HL-60 (cell line): Measurements from ENCODE around the gene GLT1D1.

Experiments
- DNase-seq, 2 experiments: peaks; one replicate each; pipeline ENCODE4 v3.0.0-alpha.2; 2010 to 2020; ENCODE audit warnings: low read depth in 1 of 2, low spot score in 1 of 2
- H3K27ac ChIP-seq: fragments of 250-450 bp; sonication (Bioruptor Pico); replicated peaks from 2 replicates; pipeline ENCODE4 v1.5.1; 2020; ENCODE audit warnings: mild to moderate bottlenecking, moderate library complexity
- H3K27me3 ChIP-seq: fragments of 250-450 bp; sonication (Bioruptor Pico); 2 replicates; pipeline ENCODE4 v1.5.1; 2021; ENCODE audit warnings: mild to moderate bottlenecking, moderate library complexity; ENCODE audit not compliant: insufficient read depth, poor library complexity, severe bottlenecking
- H3K4me3 ChIP-seq: replicated peaks from 2 replicates; pipeline ENCODE4 v1.5.1; 2011; ENCODE audit warnings: mild to moderate bottlenecking, control low read depth, low read length; ENCODE audit not compliant: insufficient read depth
- CTCF ChIP-seq: IDR thresholded peaks from one replicate; pipeline ENCODE4 v1.5.1; 2011; ENCODE audit warnings: low read length, control low read depth, inconsistent platforms; ENCODE audit not compliant: insufficient read depth
- GABPA ChIP-seq: IDR thresholded peaks from 2 replicates; pipeline ENCODE4 v1.6.1; 2012; ENCODE audit warnings: low read depth
- POLR2AphosphoS5 ChIP-seq: IDR thresholded peaks from 2 replicates; pipeline ENCODE4 v1.6.1; 2012; ENCODE audit warnings: low read depth
- SPI1 ChIP-seq: IDR thresholded peaks from 2 replicates; pipeline ENCODE4 v1.6.1; 2012; ENCODE audit warnings: low read depth, mild to moderate bottlenecking, borderline replicate concordance
- TF ChIP-seq, protein P1 (sequence below): IDR thresholded peaks from 2 replicates; pipeline ENCODE4 v1.6.1; 2012; ENCODE audit warnings: low read depth; ENCODE audit not compliant: insufficient replicate concordance

GLT1D1 gene

GRCh38 chr12:128810182-128811127 is 42.8 kb upstream of the GLT1D1 start:
- Histone ChIP-seq H3K27ac (no peak overlapping the region), H3K27me3 (no peaks in the 10 kb centered on the region), H3K4me3 (no peak overlapping the region)
- DNase-seq = no peak
- TF ChIP-seq, protein P1, sequence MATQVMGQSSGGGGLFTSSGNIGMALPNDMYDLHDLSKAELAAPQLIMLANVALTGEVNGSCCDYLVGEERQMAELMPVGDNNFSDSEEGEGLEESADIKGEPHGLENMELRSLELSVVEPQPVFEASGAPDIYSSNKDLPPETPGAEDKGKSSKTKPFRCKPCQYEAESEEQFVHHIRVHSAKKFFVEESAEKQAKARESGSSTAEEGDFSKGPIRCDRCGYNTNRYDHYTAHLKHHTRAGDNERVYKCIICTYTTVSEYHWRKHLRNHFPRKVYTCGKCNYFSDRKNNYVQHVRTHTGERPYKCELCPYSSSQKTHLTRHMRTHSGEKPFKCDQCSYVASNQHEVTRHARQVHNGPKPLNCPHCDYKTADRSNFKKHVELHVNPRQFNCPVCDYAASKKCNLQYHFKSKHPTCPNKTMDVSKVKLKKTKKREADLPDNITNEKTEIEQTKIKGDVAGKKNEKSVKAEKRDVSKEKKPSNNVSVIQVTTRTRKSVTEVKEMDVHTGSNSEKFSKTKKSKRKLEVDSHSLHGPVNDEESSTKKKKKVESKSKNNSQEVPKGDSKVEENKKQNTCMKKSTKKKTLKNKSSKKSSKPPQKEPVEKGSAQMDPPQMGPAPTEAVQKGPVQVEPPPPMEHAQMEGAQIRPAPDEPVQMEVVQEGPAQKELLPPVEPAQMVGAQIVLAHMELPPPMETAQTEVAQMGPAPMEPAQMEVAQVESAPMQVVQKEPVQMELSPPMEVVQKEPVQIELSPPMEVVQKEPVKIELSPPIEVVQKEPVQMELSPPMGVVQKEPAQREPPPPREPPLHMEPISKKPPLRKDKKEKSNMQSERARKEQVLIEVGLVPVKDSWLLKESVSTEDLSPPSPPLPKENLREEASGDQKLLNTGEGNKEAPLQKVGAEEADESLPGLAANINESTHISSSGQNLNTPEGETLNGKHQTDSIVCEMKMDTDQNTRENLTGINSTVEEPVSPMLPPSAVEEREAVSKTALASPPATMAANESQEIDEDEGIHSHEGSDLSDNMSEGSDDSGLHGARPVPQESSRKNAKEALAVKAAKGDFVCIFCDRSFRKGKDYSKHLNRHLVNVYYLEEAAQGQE = no peak
- no peak for TF ChIP-seq GABPA
- no peak for TF ChIP-seq POLR2AphosphoS5
- TF ChIP-seq SPI1 = no peak
- no peak for TF ChIP-seq CTCF

- no peak for DNase-seq
- Histone ChIP-seq H3K4me3 (no peak overlapping the region), H3K27ac (no peak overlapping the region), H3K27me3 (no peaks in the 10 kb centered on the region)
- TF ChIP-seq CTCF (no peak), SPI1 (no peak), GABPA (no peak), POLR2AphosphoS5 (no peak)
- TF ChIP-seq, protein P1 = no peak
Measured at GRCh38 chr12:128811806-128812205, 41.5 kb upstream of the GLT1D1 start.

GRCh38 chr12:128813392-128813791 is 39.9 kb upstream of the GLT1D1 start:
- DNase-seq = no peak
- no peaks in the 10 kb centered on the region for H3K27me3 ChIP-seq
- no peak overlapping the region for H3K27ac ChIP-seq
- TF ChIP-seq SPI1 (no peak), POLR2AphosphoS5 (no peak), CTCF (no peak), GABPA (no peak)
- TF ChIP-seq, protein P1 = no peak
- no peak overlapping the region for H3K4me3 ChIP-seq
